GM12878 (cell line): ENCODE measurements around the gene EPHA7. TPM values are rescaled to one million over a fixed set of nuclear protein-coding genes. Genes with fewer than 3 reads are reported as not detected.

Source experiments
- ATAC-seq: fragments of 200-7000 bp; cut with Tn5 transposase; 3 replicates; pipeline ENCODE4 v1.9.1; 2020; ENCODE audit warnings: mild to moderate bottlenecking, moderate library complexity
- BruUV-seq: library from RNA; stranded (reverse); fragments of 400-500 nt; replicated peaks from 2 replicates; lab custom pipeline; 2021; lab: Mats Ljungman, UMichigan
- CTCF ChIA-PET: fragments of 300-600 bp; sonication (Branson Sonifier 250); formaldehyde crosslinking; extraction: SDS; loops from one replicate; lab custom pipeline; 2021; ENCODE audit warnings: inconsistent platforms; lab: Yijun Ruan, JAX
- POLR2A ChIA-PET: fragments of 350-600 bp; formaldehyde crosslinking; extraction: SDS; loops from one replicate; lab custom pipeline; 2021; ENCODE audit warnings: inconsistent platforms; lab: Charles Lee
- RAD21 ChIA-PET: fragments of 300-600 bp; sonication (Branson Sonifier 250); formaldehyde crosslinking; loops from one replicate; lab custom pipeline; 2023; ENCODE audit warnings: antibody characterized with exemption; ENCODE audit not compliant: unreplicated experiment; lab: Charles Lee
- SMC1A ChIA-PET: fragments of 300-600 bp; sonication (Branson Sonifier 250); formaldehyde crosslinking; loops from one replicate; lab custom pipeline; 2023; ENCODE audit not compliant: unreplicated experiment, uncharacterized antibody; lab: Charles Lee
- DNase-seq: peaks from one replicate; pipeline ENCODE4 v3.0.0-alpha.2; 2011; ENCODE audit warnings: low read depth, low spot score
- FAIRE-seq: peaks from 3 replicates; lab custom pipeline; 2011; peaks lifted over from hg19 to GRCh38; lab: Jason Lieb, UNC
- H2AFZ ChIP-seq: 2 replicates; pipeline ENCODE4 v1.6.0; 2011; ENCODE audit warnings: low read depth, low read length, control low read depth; ENCODE audit not compliant: control insufficient read depth
- H3K27ac ChIP-seq: 2 replicates; pipeline ENCODE4 v1.5.1; 2011; ENCODE audit warnings: control low read depth; ENCODE audit not compliant: control insufficient read depth, insufficient read depth
- H3K27me3 ChIP-seq, 2 experiments: replicated peaks in 1 of 2; 2 replicates each; pipeline versions ENCODE4 v1.6.0 to v1.6.1; 2011; ENCODE audit warnings: low read length in 1 of 2; ENCODE audit not compliant: control insufficient read depth in 2 of 2, insufficient read depth in 2 of 2
- H3K36me3 ChIP-seq, 2 experiments: 2 replicates each; pipeline ENCODE4 v1.5.1; 2011; ENCODE audit warnings: low read length in 1 of 2; ENCODE audit not compliant: control insufficient read depth in 2 of 2, insufficient read depth in 2 of 2
- H3K4me1 ChIP-seq: 2 replicates; pipeline ENCODE4 v1.6.1; 2011; ENCODE audit warnings: mild to moderate bottlenecking, low read length, moderate library complexity, mixed read lengths; ENCODE audit not compliant: control insufficient read depth, insufficient read depth
- H3K4me2 ChIP-seq: 2 replicates; pipeline ENCODE4 v1.6.0; 2011; ENCODE audit warnings: control low read depth; ENCODE audit not compliant: control insufficient read depth, insufficient read depth
- H3K4me3 ChIP-seq: fragments of 200-600 bp; sonication (generic); 2 replicates; pipeline ENCODE4 v1.5.1; 2016
- H3K79me2 ChIP-seq: 2 replicates; pipeline ENCODE4 v1.6.0; 2011; ENCODE audit warnings: low read length; ENCODE audit not compliant: control insufficient read depth, insufficient read depth
- H3K9ac ChIP-seq: 2 replicates; pipeline ENCODE4 v1.8.0; 2011; ENCODE audit warnings: low read length, control low read depth, mixed read lengths; ENCODE audit not compliant: control insufficient read depth, insufficient read depth
- H3K9me3 ChIP-seq: replicated peaks from 3 replicates; pipeline ENCODE4 v1.5.1; 2011; ENCODE audit warnings: mild to moderate bottlenecking, low read length; ENCODE audit not compliant: control insufficient read depth, insufficient read depth
- H4K20me1 ChIP-seq: 2 replicates; pipeline ENCODE4 v1.6.0; 2011; ENCODE audit not compliant: control insufficient read depth, insufficient read depth
- ATF7 ChIP-seq: fragments of 450-650 bp; IDR thresholded peaks from 2 replicates; pipeline ENCODE4 v1.6.1; 2016; ENCODE audit warnings: low read depth, mild to moderate bottlenecking
- CEBPB ChIP-seq, 2 experiments: fragments of 150-350 bp in 1 of 2; IDR thresholded peaks; 2 replicates each; pipeline ENCODE4 v1.6.1; 2012 to 2014; ENCODE audit warnings: low read depth in 2 of 2, low read length in 2 of 2, borderline replicate concordance in 1 of 2, inconsistent platforms in 1 of 2
- DPF2 ChIP-seq: fragments of 450-650 bp; IDR thresholded peaks from 2 replicates; pipeline ENCODE4 v1.6.1; 2017; ENCODE audit warnings: mild to moderate bottlenecking
- HCFC1 ChIP-seq: fragments of 150-350 bp; IDR thresholded peaks from 2 replicates; pipeline ENCODE4 v1.6.1; 2014; ENCODE audit warnings: low read length
- HDAC6 ChIP-seq: fragments of 200-600 bp; sonication (generic); IDR thresholded peaks from one replicate; pipeline ENCODE4 v1.8.0; 2017; ENCODE audit warnings: antibody characterized with exemption; ENCODE audit not compliant: unreplicated experiment
- MTA2 ChIP-seq: fragments of 450-650 bp; IDR thresholded peaks from 2 replicates; pipeline ENCODE4 v1.6.1; 2016; ENCODE audit warnings: low read depth, mild to moderate bottlenecking, moderate library complexity
- NBN ChIP-seq: fragments of 450-650 bp; IDR thresholded peaks from 2 replicates; pipeline ENCODE4 v1.6.1; 2016
- NR2C1 ChIP-seq: fragments of 450-650 bp; IDR thresholded peaks from 2 replicates; pipeline ENCODE4 v1.6.1; 2017; ENCODE audit warnings: antibody characterized with exemption, mild to moderate bottlenecking, moderate library complexity
- NR2C2 ChIP-seq: IDR thresholded peaks from 2 replicates; pipeline ENCODE4 v1.6.1; 2011; ENCODE audit warnings: borderline replicate concordance, low read depth; ENCODE audit not compliant: control insufficient read depth, insufficient read length
- STAT1 ChIP-seq: fragments of 450-650 bp; conservative IDR thresholded peaks from 2 replicates; pipeline ENCODE4 v1.6.1; 2014; ENCODE audit warnings: antibody characterized with exemption, mild to moderate bottlenecking
- WGBS: methylation state at CpG from one replicate; pipeline ENCODE4 v1.1.6; 2016; ENCODE audit warnings: low lambda C conversion rate; ENCODE audit not compliant: insufficient replicate concordance, insufficient coverage; ENCODE audit errors: missing lambda C conversion rate; 5-methylcytosine and 5-hydroxymethylcytosine counted together
- in situ Hi-C: fragments of 300-500 bp; cut with MboI; formaldehyde crosslinking; loops from 9 replicates; pipeline ENCODE4 v1.14.3; 2018; ENCODE audit warnings: mixed read lengths
- intact Hi-C: fragments of 100-400 bp; cut with micrococcal nuclease; formaldehyde crosslinking; loops from one replicate; pipeline ENCODE4 v1.14.2; 2022; ENCODE audit not compliant: unreplicated experiment
- polyA plus RNA-seq, 11 experiments: library from polyadenylated mRNA; depleted of rRNA in 4 of 11; unstranded in 6 of 11; stranded (reverse) in 5 of 11; fragments of >200 nt; fragmentation: Nextera tagmentation in 4 of 11; fragmentation: Illumina TruSeq in 1 of 11; extraction: Ambion mirVana in 4 of 11; extraction: Trizol in 1 of 11; gene quantifications; 1 replicate in 1 of 11; 2 replicates in 10 of 11; pipeline versions ENCODE4 v1.2.1 to v1.2.3, GENCODE V29; 2011 to 2016; ENCODE audit warnings: inconsistent platforms in 2 of 11, missing spikeins in 2 of 11, low read depth in 1 of 11
- total RNA-seq, 4 experiments: library from RNA; depleted of rRNA in 3 of 4; stranded (reverse); fragments of >200 nt in 3 of 4; fragmentation: Illumina TruSeq in 1 of 4; extraction: Trizol in 1 of 4; gene quantifications; 2 replicates each; pipeline versions ENCODE4 v1.2.1 to v1.2.3, GENCODE V29; 2013 to 2021
- TF ChIP-seq, protein P1 (sequence below): IDR thresholded peaks from 2 replicates; pipeline ENCODE4 v1.6.1; 2012; ENCODE audit warnings: low read depth, low read length, improper control_type of control experiment

EPHA7 gene
- total and polyA plus RNA-seq, 10 of the 15 experiments (the other 5 are each of a cell fraction or from before 2014, with no cell fraction given): not detected

DNA sequence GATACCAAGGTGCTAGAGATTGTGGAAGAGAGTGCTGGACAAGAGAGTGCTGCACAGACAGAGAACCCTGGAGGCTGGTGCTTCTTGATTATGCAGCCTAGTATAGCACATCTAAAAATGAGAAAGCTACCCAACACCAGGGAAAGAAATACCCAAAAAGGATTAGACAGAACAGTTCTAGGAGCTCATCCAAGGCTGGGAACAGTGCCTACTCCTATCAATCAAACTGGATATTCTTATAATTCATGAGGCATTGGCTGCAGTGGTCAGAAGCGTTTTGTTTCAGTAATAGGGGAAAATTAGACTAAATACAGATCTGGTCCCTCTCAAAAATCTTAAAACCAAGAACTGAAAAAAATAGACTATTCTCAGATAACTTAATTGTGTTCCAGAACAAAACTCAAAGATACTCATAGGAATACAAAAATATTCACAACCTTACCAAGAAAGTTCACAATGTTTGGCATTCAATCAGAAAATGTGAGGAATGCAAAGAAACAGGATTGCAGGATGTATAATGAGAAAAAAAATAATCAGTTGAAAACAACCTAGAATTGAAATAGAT, 222.9 kb downstream of the EPHA7 start:
- no peaks in the 10 kb centered on the region for H4K20me1 ChIP-seq
- no peak overlapping the region for H3K27ac ChIP-seq
- intact Hi-C loops (no loop called here), in situ Hi-C loops (no loop called here)
- POLR2A ChIA-PET: no interaction called here
- H3K4me1 ChIP-seq: no peaks in the 10 kb centered on the region
- DNase-seq: no peak
- RAD21 ChIA-PET: no interaction called here
- WGBS: 0% methylated on average over 1 of the region's 1 CpG
- no peak for ATAC-seq
- BruUV-seq: no TSS peak
- H3K36me3 ChIP-seq: no peaks in the 10 kb centered on the region
- H3K4me2 ChIP-seq: no peak overlapping the region
- CTCF ChIA-PET: interaction anchor here (0.9 kb wide), 1 partner anchor 17 kb away, joined by 3 read pairs; no protein-coding TSS in a partner anchor
- no peak overlapping the region for H3K4me3 ChIP-seq
- H3K79me2 ChIP-seq: no peaks in the 10 kb centered on the region
- FAIRE-seq: no peak
- SMC1A ChIA-PET: no interaction called here
- H2AFZ ChIP-seq: no peak overlapping the region
- H3K27me3 ChIP-seq: no peaks in the 10 kb centered on the region
- H3K9me3 ChIP-seq: no peaks in the 10 kb centered on the region
- H3K9ac ChIP-seq: no peak overlapping the region
- TF ChIP-seq CEBPB (IDR thresholded peaks at IDR 0.05; ENCODE audit: borderline replicate concordance in 1 of 2, low read depth in 2 of 2, low read length in 2 of 2) (no peak), MTA2 (no peak), HDAC6 (no peak), NR2C1 (no peak), STAT1 (no peak), NBN (no peak), NR2C2 (no peak), ATF7 (no peak), DPF2 (no peak), HCFC1 (no peak)
- TF ChIP-seq, protein P1, sequence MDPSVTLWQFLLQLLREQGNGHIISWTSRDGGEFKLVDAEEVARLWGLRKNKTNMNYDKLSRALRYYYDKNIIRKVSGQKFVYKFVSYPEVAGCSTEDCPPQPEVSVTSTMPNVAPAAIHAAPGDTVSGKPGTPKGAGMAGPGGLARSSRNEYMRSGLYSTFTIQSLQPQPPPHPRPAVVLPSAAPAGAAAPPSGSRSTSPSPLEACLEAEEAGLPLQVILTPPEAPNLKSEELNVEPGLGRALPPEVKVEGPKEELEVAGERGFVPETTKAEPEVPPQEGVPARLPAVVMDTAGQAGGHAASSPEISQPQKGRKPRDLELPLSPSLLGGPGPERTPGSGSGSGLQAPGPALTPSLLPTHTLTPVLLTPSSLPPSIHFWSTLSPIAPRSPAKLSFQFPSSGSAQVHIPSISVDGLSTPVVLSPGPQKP: no peak
